CD4-positive, alpha-beta T cell treated with Interferon alpha-2 for 1 hour (primary cell): ENCODE data around the gene WFIKKN2.

Experiments used
- DNase-seq, 2 donors: peaks; one replicate each; pipeline ENCODE4 v3.0.0-alpha.2; 2020 to 2022

WFIKKN2 gene

DNA sequence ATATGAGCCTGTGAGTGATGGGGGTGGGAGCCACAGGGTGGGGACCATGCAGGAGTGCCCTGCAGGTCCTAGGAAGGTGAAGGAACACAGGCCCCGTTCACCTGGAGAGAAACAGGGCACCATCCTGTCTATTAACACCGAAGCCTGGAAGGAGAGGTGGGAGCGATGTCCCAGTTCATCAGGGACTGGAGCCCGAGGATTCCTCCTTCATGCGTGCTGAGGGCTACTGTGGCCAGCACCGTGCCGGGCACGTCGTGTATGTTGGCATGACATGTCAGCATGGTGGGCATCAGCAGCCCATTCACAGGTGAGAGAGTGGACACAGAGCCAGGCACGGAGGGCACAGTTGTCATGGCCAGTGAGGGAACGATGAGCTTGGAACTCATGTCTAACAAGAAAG is 1.4 kb downstream of the WFIKKN2 start:
- no peak for DNase-seq

DNA sequence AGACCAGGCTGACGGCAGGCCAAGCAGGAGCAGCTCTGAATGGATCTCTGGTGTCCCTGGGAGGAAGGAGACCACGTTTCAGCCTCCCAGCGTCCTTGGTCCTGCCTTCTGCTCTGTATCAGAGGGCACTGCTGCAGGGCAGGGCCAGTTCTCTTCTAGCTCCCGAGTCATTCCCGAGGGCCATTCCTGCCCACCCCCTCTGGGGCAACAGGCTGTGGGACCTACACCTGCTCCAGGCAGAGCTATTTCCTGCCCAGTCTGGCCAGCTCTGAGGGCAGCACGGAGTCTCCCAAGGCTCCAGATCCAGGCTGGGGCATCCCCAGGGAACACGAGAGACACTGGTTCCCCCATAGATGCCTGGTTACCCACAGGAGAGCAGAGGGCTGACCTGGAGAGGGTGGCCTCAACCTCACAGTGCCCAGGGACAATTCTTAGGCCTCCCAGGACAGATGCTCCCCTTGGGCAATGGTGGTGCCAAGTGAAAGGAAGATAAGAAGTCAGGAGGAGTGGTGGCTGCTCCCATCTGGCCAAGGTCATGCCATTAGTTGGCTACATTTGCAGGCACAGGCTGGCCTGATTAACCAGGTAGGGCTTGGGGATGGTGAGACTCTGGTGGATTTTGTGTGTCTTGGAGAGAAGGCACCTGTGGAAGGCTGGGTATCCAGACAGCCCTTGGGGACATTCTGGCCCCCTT is 2.0 kb downstream of the WFIKKN2 start:
- no peak for DNase-seq

DNA sequence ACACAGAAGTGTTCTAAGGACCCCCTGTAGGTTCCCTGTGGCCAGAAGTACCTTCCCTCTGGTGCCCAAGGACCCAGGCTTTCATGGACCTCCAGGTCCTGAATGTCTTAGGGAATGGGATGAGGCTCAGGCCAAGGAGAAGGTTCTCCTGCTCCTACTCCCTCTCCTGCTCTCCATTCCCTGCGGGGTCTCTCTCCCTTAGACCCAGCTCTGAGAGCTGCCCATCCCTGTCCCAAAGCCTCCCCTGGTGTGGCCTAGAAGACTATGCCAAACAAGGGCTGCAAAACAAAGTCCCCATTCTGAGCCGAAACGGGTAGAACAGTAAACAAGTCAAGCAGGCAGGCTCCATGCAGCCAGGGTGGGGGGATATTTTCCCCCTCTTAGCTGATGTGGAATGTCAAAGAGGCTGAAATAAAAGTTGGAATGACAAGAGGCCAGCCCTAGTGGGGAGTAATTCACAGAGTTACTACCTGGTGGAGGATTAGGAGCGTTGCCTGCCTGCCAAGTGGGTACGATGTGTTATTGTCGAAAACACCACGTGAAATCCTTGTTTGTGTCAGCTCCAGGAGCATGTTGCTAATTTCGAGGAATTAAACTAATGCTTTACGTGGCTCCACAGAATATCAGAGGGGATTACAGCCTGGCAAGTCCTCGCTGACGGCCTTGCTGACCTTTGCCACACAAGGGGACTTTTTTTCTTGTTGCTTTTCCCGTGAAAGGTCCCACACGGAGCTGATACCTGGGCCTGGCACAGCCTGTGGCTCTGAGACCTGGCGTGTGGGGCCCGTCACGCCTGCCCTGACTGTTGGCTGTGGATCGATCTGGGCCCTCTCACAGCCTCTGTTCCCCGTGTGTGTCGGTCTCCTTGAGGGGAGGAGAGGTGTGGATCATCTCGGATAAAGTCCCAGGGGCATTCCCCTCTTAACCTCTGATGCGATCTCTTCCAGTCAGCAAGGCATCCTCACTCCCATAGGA is 2.9 kb downstream of the WFIKKN2 start:
- DNase-seq = no peak

DNA sequence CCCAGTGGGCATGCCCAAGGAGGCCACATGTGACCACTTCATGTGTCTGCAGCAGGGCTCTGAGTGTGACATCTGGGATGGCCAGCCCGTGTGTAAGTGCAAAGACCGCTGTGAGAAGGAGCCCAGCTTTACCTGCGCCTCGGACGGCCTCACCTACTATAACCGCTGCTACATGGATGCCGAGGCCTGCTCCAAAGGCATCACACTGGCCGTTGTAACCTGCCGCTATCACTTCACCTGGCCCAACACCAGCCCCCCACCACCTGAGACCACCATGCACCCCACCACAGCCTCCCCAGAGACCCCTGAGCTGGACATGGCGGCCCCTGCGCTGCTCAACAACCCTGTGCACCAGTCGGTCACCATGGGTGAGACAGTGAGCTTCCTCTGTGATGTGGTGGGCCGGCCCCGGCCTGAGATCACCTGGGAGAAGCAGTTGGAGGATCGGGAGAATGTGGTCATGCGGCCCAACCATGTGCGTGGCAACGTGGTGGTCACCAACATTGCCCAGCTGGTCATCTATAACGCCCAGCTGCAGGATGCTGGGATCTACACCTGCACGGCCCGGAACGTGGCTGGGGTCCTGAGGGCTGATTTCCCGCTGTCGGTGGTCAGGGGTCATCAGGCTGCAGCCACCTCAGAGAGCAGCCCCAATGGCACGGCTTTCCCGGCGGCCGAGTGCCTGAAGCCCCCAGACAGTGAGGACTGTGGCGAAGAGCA is 4.4 kb downstream of the WFIKKN2 start:
- DNase-seq = no peak

DNA sequence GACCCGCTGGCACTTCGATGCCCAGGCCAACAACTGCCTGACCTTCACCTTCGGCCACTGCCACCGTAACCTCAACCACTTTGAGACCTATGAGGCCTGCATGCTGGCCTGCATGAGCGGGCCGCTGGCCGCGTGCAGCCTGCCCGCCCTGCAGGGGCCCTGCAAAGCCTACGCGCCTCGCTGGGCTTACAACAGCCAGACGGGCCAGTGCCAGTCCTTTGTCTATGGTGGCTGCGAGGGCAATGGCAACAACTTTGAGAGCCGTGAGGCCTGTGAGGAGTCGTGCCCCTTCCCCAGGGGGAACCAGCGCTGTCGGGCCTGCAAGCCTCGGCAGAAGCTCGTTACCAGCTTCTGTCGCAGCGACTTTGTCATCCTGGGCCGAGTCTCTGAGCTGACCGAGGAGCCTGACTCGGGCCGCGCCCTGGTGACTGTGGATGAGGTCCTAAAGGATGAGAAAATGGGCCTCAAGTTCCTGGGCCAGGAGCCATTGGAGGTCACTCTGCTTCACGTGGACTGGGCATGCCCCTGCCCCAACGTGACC is 5.0 kb downstream of the WFIKKN2 start:
- no peak for DNase-seq

DNA sequence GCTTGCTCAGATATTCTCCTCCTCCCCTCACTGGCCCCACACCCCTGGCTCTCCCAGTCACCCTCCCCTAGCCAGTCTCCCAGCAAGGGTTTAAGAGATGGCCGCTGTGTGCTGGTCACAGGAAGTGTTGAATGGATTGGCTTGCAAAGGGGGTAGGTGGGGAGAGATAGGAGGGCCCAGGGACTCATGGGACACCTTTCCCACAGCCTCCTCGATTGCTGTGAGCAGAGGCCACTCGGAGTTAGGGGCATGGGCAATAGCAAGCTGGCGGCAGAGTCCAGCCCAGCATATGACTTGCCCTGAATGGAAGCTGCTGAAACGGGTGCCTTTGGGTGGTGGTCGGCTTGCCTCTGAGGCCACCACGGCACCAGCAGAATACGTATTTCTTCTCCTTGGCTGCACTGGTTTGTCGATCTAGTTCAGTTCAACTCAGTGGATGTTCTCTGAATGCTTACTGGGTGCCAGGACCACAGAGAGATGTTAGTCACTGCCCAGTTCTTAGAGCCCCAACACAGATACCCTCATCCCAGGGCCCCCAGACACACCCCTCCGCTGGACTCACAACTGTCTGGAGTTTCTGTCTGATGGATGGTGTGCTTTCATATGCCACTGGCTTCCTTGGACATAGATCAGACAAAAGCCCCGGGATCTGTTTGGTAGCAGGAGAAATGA is 6.0 kb downstream of the WFIKKN2 start:
- DNase-seq = no peak

DNA sequence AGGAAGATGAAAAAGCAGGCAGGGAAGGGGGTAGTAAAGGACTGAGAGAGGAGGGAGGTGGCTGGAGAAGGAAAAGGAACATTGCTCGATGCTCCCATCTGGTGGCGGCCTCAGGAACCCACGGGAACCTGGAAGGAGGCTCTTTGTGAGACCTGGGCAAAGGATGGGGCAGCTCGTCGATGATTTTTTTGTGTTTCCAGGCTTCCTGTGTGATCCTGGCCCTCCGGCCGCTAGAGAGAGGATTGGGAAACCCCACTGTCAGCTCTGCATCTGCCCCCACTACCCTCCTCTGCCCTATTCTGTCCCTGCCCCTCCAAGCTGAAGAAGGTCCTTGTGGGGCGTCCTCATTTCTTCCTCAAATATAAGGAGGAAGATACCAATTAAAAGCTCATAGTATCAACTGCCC is 6.6 kb downstream of the WFIKKN2 start:
- peak; percentile 41 to 63 for DNase-seq

DNA sequence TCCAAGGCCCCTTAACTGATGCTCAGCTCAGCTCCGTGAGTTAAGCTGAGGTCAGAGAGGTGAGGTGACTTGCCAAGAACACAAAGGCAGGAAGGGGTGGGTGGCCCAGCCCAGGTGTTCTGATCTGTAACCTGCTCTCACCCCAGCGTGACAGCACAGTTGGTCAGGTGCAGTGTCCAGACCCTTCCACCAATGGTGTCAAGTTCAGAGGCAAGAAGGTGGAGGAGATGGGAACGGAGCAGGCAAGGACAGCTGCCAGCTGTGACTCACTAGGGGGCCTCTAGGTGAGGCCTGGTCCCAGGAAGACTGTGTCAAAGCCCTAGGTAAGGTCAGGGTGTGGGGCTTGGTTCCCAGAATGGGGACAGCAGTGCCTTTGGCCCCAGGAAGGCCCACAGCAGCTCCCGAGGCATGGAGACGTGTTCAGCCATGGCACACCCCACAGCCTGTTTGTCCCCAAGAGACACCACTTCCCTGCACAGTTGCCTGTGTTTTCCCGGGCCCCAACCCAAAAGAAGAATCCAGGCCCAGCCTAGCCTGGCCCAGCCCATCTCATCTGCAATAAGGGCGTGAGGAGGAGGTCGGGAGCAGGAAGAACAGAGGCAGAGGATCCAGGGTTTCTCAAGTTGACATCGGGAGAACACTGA is 7.2 kb downstream of the WFIKKN2 start:
- DNase-seq = no peak

DNA sequence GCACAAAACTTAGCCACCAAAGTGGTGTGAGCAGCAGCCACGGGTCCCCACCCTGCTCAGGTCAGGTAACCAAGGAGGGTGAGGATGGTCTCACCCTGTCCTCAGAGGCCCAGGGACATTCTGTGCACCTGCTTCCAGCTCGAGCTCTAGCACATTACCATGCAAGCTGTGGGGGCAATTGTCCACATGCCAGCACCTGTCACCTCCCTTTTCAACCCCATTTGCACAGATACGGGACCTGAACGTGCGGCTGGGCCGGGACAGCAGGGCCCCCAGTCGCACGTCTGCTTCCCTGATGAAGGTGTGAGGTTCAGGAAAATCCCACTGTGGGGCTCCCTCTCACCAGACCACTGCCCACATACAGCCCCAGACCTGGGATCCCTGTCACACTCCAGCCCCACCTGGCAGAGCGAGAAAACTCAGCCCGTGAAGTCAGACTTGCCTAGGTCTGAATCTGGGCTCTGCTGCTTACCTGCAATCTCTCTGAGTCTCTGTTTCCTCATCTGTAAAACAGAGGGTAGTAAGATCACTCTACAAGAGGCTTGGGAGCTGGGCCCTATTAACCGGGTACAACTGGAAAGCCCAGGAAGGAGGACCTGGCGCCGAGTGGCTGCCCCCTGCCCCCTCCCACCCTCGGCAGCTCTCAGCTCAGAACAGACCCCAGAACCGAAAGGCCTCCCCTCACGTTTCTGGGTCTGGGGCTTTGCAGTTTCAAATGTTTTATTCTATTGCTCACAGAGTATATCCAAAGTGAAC is 7.9 kb downstream of the WFIKKN2 start:
- no peak for DNase-seq

DNA sequence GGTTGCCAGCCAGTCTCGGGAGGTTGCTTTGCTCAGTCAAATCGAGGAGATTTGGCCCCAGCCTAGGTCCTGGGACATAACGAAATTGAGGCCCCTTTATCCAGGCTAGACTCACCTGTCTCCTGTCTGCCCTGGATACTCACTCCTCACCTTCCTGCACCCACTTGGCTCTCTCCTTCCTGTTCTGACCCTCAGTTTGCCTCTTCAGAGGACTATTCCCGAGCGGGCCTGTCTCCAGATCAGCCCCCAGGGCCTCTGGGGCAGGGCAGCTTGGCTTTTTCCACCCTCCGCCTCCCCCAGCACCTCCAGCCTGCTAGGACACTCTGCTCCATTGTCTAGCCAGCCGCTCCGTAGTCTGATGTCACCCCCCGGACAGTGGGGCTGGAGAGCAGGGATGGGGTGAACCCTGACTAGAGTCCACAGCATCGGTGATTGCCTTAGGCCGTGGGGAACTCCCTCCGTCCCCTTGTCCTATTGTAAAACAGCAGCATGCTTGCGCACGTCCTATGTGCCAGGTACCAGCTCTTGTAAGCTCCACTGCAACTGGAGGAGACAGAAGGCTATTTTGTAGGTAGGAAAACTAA is 8.8 kb downstream of the WFIKKN2 start:
- no peak for DNase-seq

DNA sequence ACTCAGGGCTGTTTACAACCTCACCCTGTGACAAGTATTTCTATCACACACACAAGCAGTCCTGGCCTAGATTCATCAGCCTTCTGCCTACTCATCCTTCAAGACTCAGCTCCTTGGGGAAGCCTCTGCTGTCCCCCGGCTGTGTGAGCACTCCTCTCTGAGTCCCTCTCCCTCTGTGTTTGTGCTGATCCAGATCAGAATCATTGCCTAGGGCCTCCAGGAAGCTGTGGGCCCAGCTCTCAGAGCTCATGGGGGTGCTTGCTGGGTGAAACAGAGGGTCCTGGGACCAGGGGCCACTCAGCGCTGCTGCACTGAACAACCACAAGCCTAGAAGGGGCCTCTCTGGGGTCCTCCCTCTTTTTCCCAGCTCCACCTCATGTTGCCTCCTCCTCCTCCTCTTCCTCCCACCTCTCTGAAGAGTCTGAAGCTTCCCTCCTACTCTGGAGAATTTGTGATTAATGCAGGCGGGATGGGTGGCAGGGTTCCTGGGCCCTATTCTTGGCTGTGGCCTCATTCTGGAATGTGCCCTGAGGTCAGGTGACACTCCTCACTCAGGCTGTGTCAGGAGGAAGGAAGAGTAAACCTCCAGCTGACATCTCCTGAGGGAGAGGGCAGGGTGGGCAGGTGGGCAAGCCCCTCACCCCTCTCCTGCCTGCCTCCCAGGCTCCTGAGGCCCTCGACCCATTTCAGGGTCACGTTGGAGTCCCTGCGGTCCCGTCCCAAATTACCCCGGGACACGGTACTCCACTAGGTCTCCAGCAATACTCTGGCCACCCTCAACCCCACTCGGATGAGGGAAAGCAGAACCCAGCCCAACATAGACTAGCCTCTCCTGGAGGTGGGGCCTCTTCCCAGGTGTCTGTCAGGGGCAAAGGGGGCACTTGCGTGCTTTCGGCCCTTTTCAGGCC is 10.1 kb downstream of the WFIKKN2 start:
- no peak for DNase-seq

DNA sequence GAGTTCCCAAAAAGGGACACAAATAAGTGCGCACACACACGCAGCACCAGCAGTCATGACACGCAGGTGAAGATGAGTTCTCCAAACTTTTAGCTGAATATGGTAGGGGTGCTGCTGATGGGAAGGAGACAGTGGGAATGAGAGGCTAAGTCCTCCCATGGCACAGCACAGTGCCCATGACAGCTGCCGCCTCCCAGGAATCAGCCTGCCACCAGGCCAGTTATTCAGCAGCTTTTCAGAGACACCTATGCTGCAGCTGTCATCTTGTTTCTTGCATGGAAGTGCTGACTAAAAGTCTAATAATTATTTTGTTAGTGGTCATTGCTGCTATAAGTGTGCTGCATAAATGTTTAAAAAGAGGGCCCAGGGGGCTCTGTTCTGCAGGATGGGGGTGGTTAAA is 12.2 kb downstream of the WFIKKN2 start:
- DNase-seq = no peak

DNA sequence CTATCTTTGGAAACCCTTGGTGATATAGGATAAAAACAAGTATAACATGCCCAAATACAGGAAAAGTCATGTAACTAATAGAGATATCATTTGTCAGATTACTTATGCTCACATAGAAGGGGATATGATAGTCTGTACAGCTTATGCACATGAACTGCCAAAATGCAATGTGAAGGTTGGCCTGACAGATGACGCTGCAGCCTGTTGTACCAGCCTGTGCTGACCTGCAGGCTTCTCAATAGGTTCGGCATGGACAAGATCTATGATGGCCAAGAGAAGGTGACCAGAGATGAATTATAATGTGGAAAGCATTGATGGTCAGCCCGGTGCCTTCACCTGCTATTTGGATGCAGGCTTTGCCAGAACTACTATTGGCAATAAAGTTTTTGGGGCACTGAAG is 12.7 kb downstream of the WFIKKN2 start:
- no peak for DNase-seq

DNA sequence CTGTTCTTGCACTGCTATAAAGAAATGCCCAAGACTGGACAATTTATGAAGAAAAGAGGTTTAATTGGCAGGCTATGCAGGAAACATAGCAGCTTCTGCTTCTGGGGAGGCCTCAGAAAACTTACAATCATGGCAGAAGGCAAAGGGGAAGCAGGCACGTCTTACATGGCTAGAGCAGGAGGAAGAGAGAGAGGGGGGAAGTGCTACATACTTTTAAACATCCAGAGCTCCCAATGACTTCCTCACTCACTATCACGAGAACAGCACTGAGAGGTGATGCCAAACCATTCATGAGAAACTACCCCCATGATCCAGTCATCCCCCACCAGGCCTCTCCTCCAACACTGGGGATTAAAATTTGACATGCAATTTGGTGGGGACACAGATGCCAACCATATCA is 13.3 kb downstream of the WFIKKN2 start:
- DNase-seq = no peak

DNA sequence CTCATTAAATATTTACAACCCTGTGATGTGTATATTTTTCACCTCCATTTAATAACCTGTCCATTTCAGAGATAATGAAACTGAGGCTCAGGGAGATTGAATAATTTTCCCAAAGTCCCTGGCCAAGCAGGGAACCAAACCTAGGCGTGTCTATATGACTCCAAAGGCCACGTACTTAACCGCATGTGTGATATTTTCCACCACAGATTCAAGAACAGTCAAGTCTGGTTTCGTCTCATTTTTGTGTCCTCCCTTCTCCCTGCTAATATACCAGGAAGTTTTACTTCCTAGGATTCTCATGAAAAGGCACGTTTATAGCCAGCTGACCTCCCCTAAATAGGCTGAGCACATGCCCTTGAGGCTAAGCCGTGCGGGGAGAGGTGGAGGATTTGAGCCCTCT is 15.3 kb downstream of the WFIKKN2 start:
- no peak for DNase-seq

DNA sequence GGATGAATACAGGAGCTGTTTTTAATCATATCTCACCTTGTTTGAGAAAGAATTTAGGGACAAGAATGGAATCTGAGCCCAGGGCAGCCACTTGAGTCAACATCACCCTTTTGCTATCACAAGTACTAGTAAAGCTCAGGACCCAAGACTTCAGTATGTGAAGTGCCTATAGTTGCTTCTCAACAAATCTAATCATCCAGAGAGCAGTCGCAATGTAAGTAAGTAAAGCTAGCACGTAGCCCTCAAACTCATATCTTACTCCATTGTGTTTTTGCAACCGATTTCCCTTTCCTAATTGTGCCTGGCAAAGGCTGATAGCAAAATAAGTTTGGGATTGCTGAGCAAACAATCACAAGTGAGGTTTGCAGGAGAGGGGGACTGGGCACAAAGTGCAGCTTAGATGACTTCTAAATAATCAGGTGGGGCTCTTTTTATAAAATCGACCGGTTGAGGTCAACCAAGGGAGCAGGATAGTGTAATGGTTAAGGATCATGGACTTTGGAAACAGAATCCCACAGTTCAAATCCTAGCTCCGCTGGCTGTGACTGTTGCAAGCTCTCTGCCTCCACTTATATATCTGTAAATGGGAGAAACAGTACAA is 17.7 kb downstream of the WFIKKN2 start:
- DNase-seq = no peak

DNA sequence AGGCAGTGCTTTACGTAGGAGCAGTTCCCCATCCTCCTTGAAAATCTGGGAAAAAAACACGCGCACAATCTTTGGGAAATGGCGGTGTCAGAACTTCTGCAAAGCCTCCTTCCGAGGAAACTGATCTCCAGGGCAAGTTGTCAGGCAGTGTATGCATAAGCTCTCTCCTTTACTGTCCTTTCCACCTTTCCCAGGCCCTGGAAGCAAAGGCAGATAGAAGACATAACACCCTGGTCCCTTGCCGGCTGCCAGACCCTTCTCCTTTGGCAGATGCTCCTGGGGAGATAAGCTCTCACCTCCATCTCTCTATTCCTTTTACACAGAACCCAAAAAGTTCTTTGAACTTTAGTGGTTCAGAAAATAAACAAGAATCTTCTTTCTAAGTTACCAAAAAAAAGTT is 18.4 kb downstream of the WFIKKN2 start:
- DNase-seq = no peak

DNA sequence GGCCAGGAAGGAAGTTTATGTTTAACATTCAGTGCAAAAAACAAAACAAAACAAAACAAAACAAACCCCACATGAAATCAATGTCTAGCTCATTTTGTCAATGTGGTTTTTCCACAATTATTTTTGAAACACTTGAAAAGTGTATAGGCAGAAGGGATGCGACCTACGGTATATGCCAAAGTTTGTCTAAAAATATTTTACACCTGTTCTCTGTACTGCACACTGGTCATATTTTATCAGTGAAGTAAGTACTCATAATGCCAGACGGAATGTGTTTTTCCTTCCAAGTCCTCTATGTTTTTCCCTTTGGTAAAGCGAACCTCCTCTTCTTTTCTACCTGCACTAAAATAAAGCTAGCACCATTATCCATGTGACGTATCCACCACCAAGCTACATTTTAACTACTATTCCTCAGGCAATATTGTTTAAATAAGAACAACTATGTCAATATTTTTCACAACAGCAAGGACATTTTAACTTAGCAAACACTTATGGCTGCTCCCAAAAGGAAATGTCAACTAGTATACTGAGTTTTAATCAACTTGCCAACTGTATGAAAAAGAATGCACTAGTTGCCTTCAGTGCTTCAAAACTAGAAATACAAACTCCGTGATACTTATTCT is 20.4 kb downstream of the WFIKKN2 start:
- no peak for DNase-seq

DNA sequence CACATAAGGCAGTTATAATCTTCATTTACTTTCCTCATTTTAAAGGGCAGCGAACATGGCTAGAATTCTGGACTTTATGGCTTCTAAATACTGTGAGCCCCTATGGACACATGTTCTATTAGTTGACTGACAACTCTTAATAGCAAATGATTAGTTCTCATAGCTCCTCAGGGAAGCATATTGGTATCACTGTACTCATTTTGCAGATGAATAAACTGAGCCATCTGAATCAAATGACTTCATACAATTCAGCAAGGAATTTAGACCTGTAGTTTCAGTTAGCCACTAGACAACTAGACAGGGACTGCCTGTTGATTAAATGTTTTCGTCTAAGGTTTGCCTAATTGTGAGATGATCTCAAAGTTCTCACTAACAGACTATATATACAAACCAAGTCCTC is 21.0 kb downstream of the WFIKKN2 start:
- DNase-seq = no peak
